HepG2 (cell line): Measurements from ENCODE around the gene TBCCD1. TPM values are rescaled to one million over a fixed set of nuclear protein-coding genes. Genes with fewer than 3 reads are reported as not detected.

Source experiments
- ATAC-seq: fragments of 200-7000 bp; cut with Tn5 transposase; 3 replicates; pipeline ENCODE4 v1.9.1; 2020; ENCODE audit warnings: mild to moderate bottlenecking, moderate library complexity
- BruUV-seq: library from RNA; stranded (reverse); fragments of 400-500 nt; replicated peaks from 2 replicates; lab custom pipeline; 2021; lab: Mats Ljungman, UMichigan
- CTCF ChIA-PET: fragments of 300-600 bp; formaldehyde crosslinking; extraction: SDS; loops from one replicate; lab custom pipeline; 2021; ENCODE audit warnings: low total read pairs, inconsistent platforms, low intra/inter-chr PET ratio; lab: Yijun Ruan, JAX
- POLR2A ChIA-PET: fragments of 350-600 bp; sonication (Branson Sonifier 250); formaldehyde crosslinking; loops from one replicate; lab custom pipeline; 2020; ENCODE audit warnings: antibody characterized with exemption, inconsistent platforms; lab: Yijun Ruan, JAX
- DNase-seq: peaks from one replicate; pipeline ENCODE4 v3.0.0-alpha.2; 2015; ENCODE audit warnings: low spot score
- FAIRE-seq: peaks from 3 replicates; lab custom pipeline; 2011; peaks lifted over from hg19 to GRCh38; lab: Jason Lieb, UNC
- H2AFZ ChIP-seq: one replicate; pipeline ENCODE4 v1.6.1; 2011; ENCODE audit warnings: low read length, inconsistent platforms
- H3K27ac ChIP-seq: fragments of 300-600 bp; 3 replicates; pipeline ENCODE4 v1.8.0; 2011; ENCODE audit warnings: mixed run types, mild to moderate bottlenecking, mixed read lengths, low read length, inconsistent platforms; ENCODE audit not compliant: insufficient read depth; ENCODE audit errors: extremely low read length
- H3K27me3 ChIP-seq, 2 experiments: fragments of 200-600 bp in 1 of 2; 2 replicates in 1 of 2; 3 replicates in 1 of 2; pipeline versions ENCODE4 v1.6.0 to v1.8.0; 2011; ENCODE audit warnings: low read length in 2 of 2, mild to moderate bottlenecking in 2 of 2, moderate library complexity in 2 of 2, inconsistent platforms in 1 of 2; ENCODE audit not compliant: insufficient read depth in 2 of 2, control insufficient read depth in 1 of 2
- H3K36me3 ChIP-seq, 2 experiments: fragments of 200-600 bp in 1 of 2; replicated peaks in 1 of 2; 2 replicates in 1 of 2; 3 replicates in 1 of 2; pipeline versions ENCODE4 v1.5.1 to v1.8.0; 2011; ENCODE audit warnings: low read length in 2 of 2, inconsistent platforms in 1 of 2; ENCODE audit not compliant: insufficient read depth in 2 of 2, control insufficient read depth in 1 of 2
- H3K4me1 ChIP-seq: 2 replicates; pipeline ENCODE4 v1.5.1; 2012; ENCODE audit warnings: low read length, inconsistent platforms; ENCODE audit not compliant: insufficient read depth
- H3K4me2 ChIP-seq: 2 replicates; pipeline ENCODE4 v1.6.0; 2011; ENCODE audit warnings: low read depth, low read length, inconsistent platforms
- H3K4me3 ChIP-seq, 3 experiments: fragments of 200-600 bp in 1 of 3; sonication (generic), shearing (Covaris generic) in 1 of 3; replicated peaks in 1 of 3; 2 replicates each; pipeline ENCODE4 v1.5.1; 2011 to 2016; ENCODE audit warnings: low read length in 3 of 3, inconsistent platforms in 2 of 3, low read depth in 2 of 3, mild to moderate bottlenecking in 2 of 3, control low read depth in 1 of 3, mixed read lengths in 1 of 3; ENCODE audit not compliant: insufficient read depth in 1 of 3
- H3K79me2 ChIP-seq: one replicate; pipeline ENCODE4 v1.6.1; 2011; ENCODE audit warnings: low read length, inconsistent platforms; ENCODE audit not compliant: insufficient read depth
- H3K9ac ChIP-seq: 2 replicates; pipeline ENCODE4 v1.6.0; 2011; ENCODE audit warnings: mild to moderate bottlenecking, low read depth, low read length, inconsistent platforms; ENCODE audit not compliant: insufficient read depth
- H3K9me3 ChIP-seq: 2 replicates; pipeline ENCODE4 v1.5.1; 2012; ENCODE audit warnings: mild to moderate bottlenecking, low read length
- H4K20me1 ChIP-seq: 2 replicates; pipeline ENCODE4 v1.6.0; 2011; ENCODE audit warnings: inconsistent platforms, mild to moderate bottlenecking, low read length, moderate library complexity; ENCODE audit not compliant: insufficient read depth
- CEBPB ChIP-seq: IDR thresholded peaks from 2 replicates; pipeline ENCODE4 v1.6.1; 2011; ENCODE audit warnings: low read depth, low read length, improper control_type of control experiment, borderline replicate concordance
- CEBPG ChIP-seq: IDR thresholded peaks from 2 replicates; pipeline ENCODE4 v1.6.1; 2016
- CHD4 ChIP-seq: fragments of 200-600 bp; sonication (generic); IDR thresholded peaks from 2 replicates; pipeline ENCODE4 v1.7.0; 2017; ENCODE audit warnings: mild to moderate bottlenecking, low read length, borderline replicate concordance
- FOSL2 ChIP-seq: sonication (generic); formaldehyde crosslinking; IDR thresholded peaks from 2 replicates; pipeline ENCODE4 v1.4.0; 2020; ENCODE audit warnings: missing genetic modification reagents
- MLX ChIP-seq: IDR thresholded peaks from 2 replicates; pipeline ENCODE4 v1.6.1; 2016
- SRSF1 ChIP-seq: fragments of 200-400 bp; formaldehyde crosslinking; optimal IDR thresholded peaks from 2 replicates; pipeline ENCODE3; 2017; ENCODE audit warnings: mild to moderate bottlenecking, low read depth, low read length, moderate library complexity
- TMF1 ChIP-seq: sonication (generic); formaldehyde crosslinking; IDR thresholded peaks from 2 replicates; pipeline ENCODE4 v1.8.1; 2022; ENCODE audit warnings: low read depth, missing genetic modification reagents
- ZNF225 ChIP-seq: sonication (generic); formaldehyde crosslinking; IDR thresholded peaks from 2 replicates; pipeline ENCODE4 v1.4.0; 2020; ENCODE audit warnings: mild to moderate bottlenecking, missing genetic modification reagents
- ZNF274 ChIP-seq: sonication (generic); formaldehyde crosslinking; IDR thresholded peaks from 2 replicates; pipeline ENCODE4 v1.5.1; 2020; ENCODE audit warnings: mild to moderate bottlenecking, missing genetic modification reagents
- ZNF292 ChIP-seq: sonication (generic); formaldehyde crosslinking; IDR thresholded peaks from 2 replicates; pipeline ENCODE4 v1.8.1; 2022; ENCODE audit warnings: mild to moderate bottlenecking, low read depth, missing genetic modification reagents, borderline replicate concordance
- ZNF501 ChIP-seq: sonication (generic); formaldehyde crosslinking; IDR thresholded peaks from 2 replicates; pipeline ENCODE4 v1.5.1; 2020; ENCODE audit warnings: mild to moderate bottlenecking, moderate library complexity, missing genetic modification reagents
- ZNF569 ChIP-seq: sonication (generic); formaldehyde crosslinking; IDR thresholded peaks from 2 replicates; pipeline ENCODE4 v1.5.0; 2020; ENCODE audit warnings: mild to moderate bottlenecking, missing genetic modification reagents, moderate library complexity, borderline replicate concordance
- ZNF570 ChIP-seq: sonication (generic); formaldehyde crosslinking; IDR thresholded peaks from 2 replicates; pipeline ENCODE4 v1.4.0; 2020; ENCODE audit warnings: mild to moderate bottlenecking, missing genetic modification reagents, borderline replicate concordance
- ZNF607 ChIP-seq: sonication (generic); formaldehyde crosslinking; IDR thresholded peaks from 2 replicates; pipeline ENCODE4 v1.5.1; 2020; ENCODE audit warnings: missing genetic modification reagents, mild to moderate bottlenecking, borderline replicate concordance
- ZSCAN22 ChIP-seq: sonication (generic); formaldehyde crosslinking; IDR thresholded peaks from 2 replicates; pipeline ENCODE4 v1.4.0; 2020; ENCODE audit warnings: mild to moderate bottlenecking, missing genetic modification reagents
- WGBS: methylation state at CpG from one replicate; pipeline ENCODE4 v1.1.6; 2017; ENCODE audit warnings: low lambda C conversion rate; 5-methylcytosine and 5-hydroxymethylcytosine counted together
- in situ Hi-C: cut with HindIII; loops from 2 replicates; pipeline ENCODE4 v1.10.0; 2017; ENCODE audit warnings: low pct_unique_long_range_greater_than_20kb; ENCODE audit not compliant: extremely low pct_ligation_motif_present
- intact Hi-C: fragments of 100-400 bp; cut with micrococcal nuclease; formaldehyde crosslinking; loops from one replicate; pipeline ENCODE4 v1.10.0; 2022; ENCODE audit not compliant: unreplicated experiment
- polyA plus RNA-seq, 8 experiments: library from polyadenylated mRNA; depleted of rRNA in 3 of 8; stranded (reverse) in 7 of 8; unstranded in 1 of 8; fragments of >200 nt; fragmentation: Illumina TruSeq in 4 of 8; extraction: Trizol in 4 of 8; gene quantifications; 2 replicates each; pipeline versions ENCODE4 v1.2.1 to v1.2.3, GENCODE V29; 2011 to 2016; ENCODE audit warnings: low read depth in 4 of 8, missing spikeins in 1 of 8, mixed read lengths in 1 of 8; ENCODE audit not compliant: insufficient read depth in 1 of 8
- total RNA-seq, 5 experiments: library from RNA; depleted of rRNA; stranded (reverse); fragments of >200 nt; fragmentation: Illumina TruSeq; extraction: Trizol; gene quantifications; 2 replicates each; pipeline ENCODE4 v1.2.3, GENCODE V29; 2016; ENCODE audit warnings: low read depth in 1 of 5

TBCCD1 gene
- total and polyA plus RNA-seq, 2 of the 13 experiments (the other 11 are each of a cell fraction or from before 2014, with no cell fraction given): 13.6 to 16.2 TPM

GRCh38 chr3:186517218-186517617 lies 49.9 kb downstream of the TBCCD1 start (continued):
- no peak for TF ChIP-seq ZNF274 (CRISPR knock-in tag)
- TF ChIP-seq SRSF1: no peak
- TF ChIP-seq ZNF607: no peak
- TF ChIP-seq ZNF570 (CRISPR knock-in tag): no peak
- TF ChIP-seq ZNF501 (CRISPR knock-in tag): no peak
- no peak for TF ChIP-seq ZNF569 (CRISPR knock-in tag)
- TF ChIP-seq MLX (CRISPR knock-in tag): no peak
- TF ChIP-seq FOSL2 (CRISPR knock-in tag): no peak

- 9% methylated on average over 1 of the region's 2 CpGs for WGBS
- no peak overlapping the region for H3K4me2 ChIP-seq
- H3K4me1 ChIP-seq: peaks cover 28% of the 10 kb centered on the region
- 0 out of 5 replicates have a peak, but pooled peaks cover 1 to 3% of the 10 kb centered on the region in 2 experiments for H3K27me3 ChIP-seq
- ATAC-seq (no peak), FAIRE-seq (no peak), DNase-seq (no peak)
- CTCF ChIA-PET: no interaction called here
- no TSS peak for BruUV-seq
- H3K27ac ChIP-seq: no peak overlapping the region
- H4K20me1 ChIP-seq: no peaks in the 10 kb centered on the region
- in situ Hi-C loops (no loop called here), intact Hi-C loops (no loop called here)
- no peaks in the 10 kb centered on the region for H3K36me3 ChIP-seq
- TF ChIP-seq ZSCAN22 (CRISPR knock-in tag): no peak
- TF ChIP-seq TMF1: no peak
- TF ChIP-seq CEBPB: peak; percentile 74
- TF ChIP-seq CEBPG: 0 out of 2 replicates have a peak, but pooled peaks have one; percentile 42
- no peak for TF ChIP-seq ZNF225
- no peak for TF ChIP-seq CHD4
- TF ChIP-seq ZNF292 (CRISPR knock-in tag): no peak
- no peaks in the 10 kb centered on the region for H3K79me2 ChIP-seq
- POLR2A ChIA-PET: no interaction called here
- H3K9me3 ChIP-seq: no peaks in the 10 kb centered on the region
- H3K4me3 ChIP-seq: no peak overlapping the region
- H3K9ac ChIP-seq: no peak overlapping the region
- H2AFZ ChIP-seq: no peak overlapping the region
These were observed 50.5 kb downstream of the TBCCD1 start for GRCh38 chr3:186516646-186517045.
